Lung (tissue), 12 donors: Measurements from ENCODE around the gene KCNK13. TPM values are rescaled to one million over a fixed set of nuclear protein-coding genes. Genes with fewer than 3 reads are reported as not detected.
"Not testable (repeated sequence)": the region's sequence is repeated elsewhere in the genome, so short reads cannot be mapped to it uniquely, and the experiment has no call there.

Experiments used
- ATAC-seq: fragments of 200-7000 bp; cut with Tn5 transposase; one replicate; pipeline ENCODE4 v1.9.1; 2020; ENCODE audit warnings: moderate number of reproducible peaks; ENCODE audit not compliant: insufficient read depth, low FRiP score
- DNase-seq, 3 donors: peaks; one replicate each; pipeline ENCODE4 v3.0.0-alpha.2; 2013 to 2017
- H3K27ac ChIP-seq, 2 donors: one replicate each; pipeline ENCODE4 v1.5.1; 2013; ENCODE audit warnings: mild to moderate bottlenecking in 2 of 2, moderate library complexity in 2 of 2, control low read depth in 1 of 2, inconsistent platforms in 1 of 2, low read depth in 1 of 2, low read length in 1 of 2
- H3K27me3 ChIP-seq, 3 donors: one replicate each; pipeline ENCODE4 v1.5.1; 2013; ENCODE audit warnings: low read length in 2 of 3; ENCODE audit not compliant: control insufficient read depth in 3 of 3, insufficient read depth in 3 of 3
- H3K36me3 ChIP-seq, 4 donors: one replicate each; pipeline ENCODE4 v1.5.1; 2013; ENCODE audit warnings: low read length in 4 of 4, mild to moderate bottlenecking in 1 of 4, moderate library complexity in 1 of 4; ENCODE audit not compliant: control insufficient read depth in 4 of 4, insufficient read depth in 4 of 4
- H3K4me1 ChIP-seq, 5 donors: one replicate each; pipeline ENCODE4 v1.5.1; 2013; ENCODE audit warnings: low read length in 5 of 5, mild to moderate bottlenecking in 2 of 5, moderate library complexity in 1 of 5; ENCODE audit not compliant: control insufficient read depth in 5 of 5, insufficient read depth in 5 of 5
- H3K4me3 ChIP-seq: one replicate; pipeline ENCODE4 v1.5.1; 2013; ENCODE audit warnings: mild to moderate bottlenecking, control low read depth, moderate library complexity
- H3K9ac ChIP-seq, 2 donors: one replicate each; pipeline ENCODE4 v1.5.1; 2013; ENCODE audit warnings: low read length in 2 of 2, control low read depth in 1 of 2; ENCODE audit not compliant: insufficient read depth in 1 of 2
- H3K9me3 ChIP-seq, 4 donors: one replicate each; pipeline ENCODE4 v1.5.1; 2013; ENCODE audit warnings: low read length in 3 of 4, mild to moderate bottlenecking in 1 of 4, moderate library complexity in 1 of 4; ENCODE audit not compliant: control insufficient read depth in 4 of 4, insufficient read depth in 3 of 4
- WGBS, 2 donors: extraction: QIAGEN DNeasy Blood & Tissue Kit; methylation state at CpG; one replicate each; pipeline ENCODE4 v1.1.7; 2013; 5-methylcytosine and 5-hydroxymethylcytosine counted together
- polyA plus RNA-seq, 2 donors: library from polyadenylated mRNA; stranded (reverse); fragments of 200-250 nt; gene quantifications; one replicate each; pipeline ENCODE4 v1.2.1, GENCODE V29; 2013
- total RNA-seq, 2 donors: library from RNA; depleted of rRNA in 1 of 2; stranded (reverse); fragments of >200 nt in 1 of 2; gene quantifications; one replicate each; pipeline ENCODE4 v1.2.1, GENCODE V29; 2014 to 2021
- TF ChIP-seq, protein P1 (sequence below): IDR thresholded peaks from 2 replicates; pipeline ENCODE4 v1.5.1; 2012; ENCODE audit warnings: mild to moderate bottlenecking; ENCODE audit errors: control extremely low read depth, extremely low read depth
- donor health status: control.
- donor health status: control.
- donor health status: Bipolar disorder and iron deficiency.
- donor health status: healthy.
- donor health status: DM: yes; HTN: yes; CAD: no.

KCNK13 gene
- total and polyA plus RNA-seq, 4 donors: 0.34 to 1.4 (median 0.57) TPM

GRCh38 chr14:90072350-90072749, 10.6 kb downstream of the KCNK13 start:
- no peaks in the 10 kb centered on the region for H3K4me1 ChIP-seq
- TF ChIP-seq, protein P1, sequence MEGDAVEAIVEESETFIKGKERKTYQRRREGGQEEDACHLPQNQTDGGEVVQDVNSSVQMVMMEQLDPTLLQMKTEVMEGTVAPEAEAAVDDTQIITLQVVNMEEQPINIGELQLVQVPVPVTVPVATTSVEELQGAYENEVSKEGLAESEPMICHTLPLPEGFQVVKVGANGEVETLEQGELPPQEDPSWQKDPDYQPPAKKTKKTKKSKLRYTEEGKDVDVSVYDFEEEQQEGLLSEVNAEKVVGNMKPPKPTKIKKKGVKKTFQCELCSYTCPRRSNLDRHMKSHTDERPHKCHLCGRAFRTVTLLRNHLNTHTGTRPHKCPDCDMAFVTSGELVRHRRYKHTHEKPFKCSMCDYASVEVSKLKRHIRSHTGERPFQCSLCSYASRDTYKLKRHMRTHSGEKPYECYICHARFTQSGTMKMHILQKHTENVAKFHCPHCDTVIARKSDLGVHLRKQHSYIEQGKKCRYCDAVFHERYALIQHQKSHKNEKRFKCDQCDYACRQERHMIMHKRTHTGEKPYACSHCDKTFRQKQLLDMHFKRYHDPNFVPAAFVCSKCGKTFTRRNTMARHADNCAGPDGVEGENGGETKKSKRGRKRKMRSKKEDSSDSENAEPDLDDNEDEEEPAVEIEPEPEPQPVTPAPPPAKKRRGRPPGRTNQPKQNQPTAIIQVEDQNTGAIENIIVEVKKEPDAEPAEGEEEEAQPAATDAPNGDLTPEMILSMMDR: no peak
- ATAC-seq (no peak), DNase-seq (no peak)
- H3K4me3 ChIP-seq: no peak overlapping the region
- WGBS, 2 donors: 72 to 83% methylated on average over 6 of the region's 6 CpGs
- H3K9ac ChIP-seq: no peak overlapping the region
- H3K9me3 ChIP-seq: peaks cover 0 to 3% (median 0%) of the 10 kb centered on the region in 4 donors
- no peaks in the 10 kb centered on the region for H3K36me3 ChIP-seq
- H3K27ac ChIP-seq: no peak overlapping the region
- peaks cover 0 to 45% (median 10%) of the 10 kb centered on the region in 3 donors for H3K27me3 ChIP-seq

DNA sequence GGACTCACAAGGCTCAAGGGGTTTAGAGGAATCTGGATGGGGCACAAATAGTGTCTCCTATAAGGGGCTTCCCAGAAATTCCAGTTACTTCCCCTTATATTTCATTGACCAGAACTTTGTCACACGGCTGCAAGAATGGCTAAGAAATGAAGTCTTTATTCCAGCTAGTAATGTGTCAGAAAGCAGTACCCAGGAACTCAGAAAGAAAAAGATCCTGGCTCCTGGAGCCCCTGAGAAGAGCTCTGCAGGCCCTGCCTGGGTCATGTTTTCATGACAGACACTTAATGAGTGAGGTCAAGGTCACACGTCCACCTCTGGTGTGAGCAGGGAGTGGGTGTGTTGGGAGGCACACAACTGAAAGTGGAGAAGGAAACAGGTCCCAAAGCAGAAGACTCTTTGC, 17.8 kb downstream of the KCNK13 start:
- TF ChIP-seq, protein P1: no peak
- WGBS, 2 donors: 75 to 76% methylated on average over 2 of the region's 2 CpGs
- peaks cover 0 to 5% (median 0%) of the 10 kb centered on the region in 4 donors for H3K9me3 ChIP-seq
- H3K4me3 ChIP-seq: no peak overlapping the region
- no peak overlapping the region for H3K27ac ChIP-seq
- H3K9ac ChIP-seq: no peak overlapping the region
- H3K27me3 ChIP-seq: peaks cover 0 to 6% (median 4%) of the 10 kb centered on the region in 3 donors
- no peaks in the 10 kb centered on the region for H3K4me1 ChIP-seq
- H3K36me3 ChIP-seq: no peaks in the 10 kb centered on the region
- DNase-seq (no peak), ATAC-seq (no peak)

DNA sequence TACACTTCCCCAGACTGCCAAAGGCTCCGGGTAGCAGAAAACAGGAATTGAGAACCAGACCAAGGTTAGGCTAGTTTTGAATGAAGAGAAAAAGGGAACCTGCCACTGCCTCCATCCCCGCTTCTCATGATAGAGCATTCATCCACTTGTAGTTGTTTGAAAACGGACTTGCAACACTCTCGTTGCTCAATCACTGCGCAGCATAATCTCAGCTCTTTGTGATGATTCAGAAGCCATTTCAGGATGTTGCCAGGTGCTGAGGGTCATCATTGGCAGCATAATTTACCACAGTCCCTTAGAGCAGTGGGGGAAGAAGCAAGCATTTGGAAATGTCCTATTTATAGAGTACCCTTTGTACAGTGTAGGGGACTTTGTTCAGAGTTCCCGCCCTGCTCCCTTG, 25.6 kb downstream of the KCNK13 start:
- H3K9me3 ChIP-seq: peaks cover 0 to 2% (median 0%) of the 10 kb centered on the region in 4 donors
- H3K9ac ChIP-seq: no peak overlapping the region
- no peaks in the 10 kb centered on the region for H3K36me3 ChIP-seq
- peaks cover 0 to 6% (median 5%) of the 10 kb centered on the region in 5 donors for H3K4me1 ChIP-seq
- no peak overlapping the region for H3K4me3 ChIP-seq
- DNase-seq (peak in 2 of 3 donors; percentile 8 to 31), ATAC-seq (peak; percentile 69)
- TF ChIP-seq, protein P1: no peak
- H3K27me3 ChIP-seq: peaks cover 0 to 13% (median 11%) of the 10 kb centered on the region in 3 donors
- H3K27ac ChIP-seq: no peak overlapping the region
- 34 to 53% methylated on average over 6 of the region's 6 CpGs for WGBS, 2 donors

- no peak overlapping the region for H3K4me3 ChIP-seq
- WGBS, 2 donors: 80 to 87% methylated on average over 2 of the region's 2 CpGs
- DNase-seq (no peak), ATAC-seq (no peak)
- TF ChIP-seq, protein P1: no peak
- H3K27ac ChIP-seq: no peak overlapping the region
- H3K9me3 ChIP-seq: peaks cover 0 to 2% (median 0%) of the 10 kb centered on the region in 4 donors
- no peaks in the 10 kb centered on the region for H3K36me3 ChIP-seq
- peaks cover 0 to 6% (median 5%) of the 10 kb centered on the region in 5 donors for H3K4me1 ChIP-seq
- peaks cover 0 to 12% (median 11%) of the 10 kb centered on the region in 3 donors for H3K27me3 ChIP-seq
- H3K9ac ChIP-seq: no peak overlapping the region
These were observed 26.4 kb downstream of the KCNK13 start for GRCh38 chr14:90088176-90088575.

- H3K27ac ChIP-seq, H3K36me3 ChIP-seq, H3K4me3 ChIP-seq, H3K4me1 ChIP-seq, ATAC-seq, H3K27me3 ChIP-seq, H3K9ac ChIP-seq, DNase-seq, H3K9me3 ChIP-seq: not testable (repeated sequence)
- 52 to 53% methylated on average over 6 of the region's 6 CpGs for WGBS, 2 donors
These were observed 27.7 kb downstream of the KCNK13 start for GRCh38 chr14:90089486-90089885.
